Measurements from ENCODE around the gene CHID1. TPM values are rescaled to one million over a fixed set of nuclear protein-coding genes. Genes with fewer than 3 reads are reported as not detected.

The CHID1 gene
- 10 to 100 TPM; 22.5 to 30.7 TPM for polyA plus RNA-seq

- Histone ChIP-seq H3K4me1 (ENCODE audit: control insufficient read depth in 2 of 2, insufficient read depth in 2 of 2, low read length in 1 of 2) (peaks cover 3 to 7% of the 10 kb centered on the region in 2 donors), H3K36me3 (ENCODE audit: control insufficient read depth in 2 of 2, insufficient read depth in 2 of 2, low read length in 1 of 2) (no peaks in the 10 kb centered on the region), H3K4me3 (ENCODE audit: low read depth in 1 of 2, low read length in 2 of 2) (peak within 1 kb of the TSS; percentile 67 to 99), H3K9me3 (ENCODE audit: control insufficient read depth in 2 of 2, insufficient read depth in 1 of 2, low read depth in 1 of 2, low read length in 1 of 2) (no peaks in the 10 kb centered on the region), H3K27me3 (ENCODE audit: control insufficient read depth in 1 of 2, insufficient read depth in 2 of 2, low read length in 2 of 2) (no peaks in the 10 kb centered on the region), H3K27ac (ENCODE audit: low read depth in 2 of 2, low read length in 1 of 2) (peak within 1 kb of the TSS; percentile 77 to 89)
- 1% methylated on average over 39 to 59 of the region's 59 CpGs for WGBS, 2 donors
Observed at GRCh38 chr11:910589-911030, at the start of gene CHID1. TSS of gene CHID1 (minus strand) at chr11:910810. CDS start at chr11:904816, 5,994 bp downstream.

GRCh38 chr11:959608-960007 lies 49.0 kb upstream of the CHID1 start:
- no peak overlapping the region for H3K27ac ChIP-seq (ENCODE audit: low read depth in 2 of 2, low read length in 1 of 2)
- H3K27me3 ChIP-seq (ENCODE audit: control insufficient read depth in 1 of 2, insufficient read depth in 2 of 2, low read length in 2 of 2): no peaks in the 10 kb centered on the region
- peaks cover 4 to 18% of the 10 kb centered on the region in 2 donors for H3K4me1 ChIP-seq (ENCODE audit: control insufficient read depth in 2 of 2, insufficient read depth in 2 of 2, low read length in 1 of 2)
- H3K4me3 ChIP-seq (ENCODE audit: low read depth in 1 of 2, low read length in 2 of 2): no peak overlapping the region
- H3K9me3 ChIP-seq (ENCODE audit: control insufficient read depth in 2 of 2, insufficient read depth in 1 of 2, low read depth in 1 of 2, low read length in 1 of 2): no peaks in the 10 kb centered on the region
- peaks cover 8 to 14% of the 10 kb centered on the region in 2 donors for H3K36me3 ChIP-seq (ENCODE audit: control insufficient read depth in 2 of 2, insufficient read depth in 2 of 2, low read length in 1 of 2)
- whole genome bisulfite sequencing, 2 donors: 69 to 77% methylated on average over 10 of the region's 10 CpGs

GRCh38 chr11:959027-959426 lies 48.4 kb upstream of the CHID1 start:
- peaks cover 4 to 13% of the 10 kb centered on the region in 2 donors for H3K36me3 ChIP-seq (ENCODE audit: control insufficient read depth in 2 of 2, insufficient read depth in 2 of 2, low read length in 1 of 2)
- no peaks in the 10 kb centered on the region for H3K27me3 ChIP-seq (ENCODE audit: control insufficient read depth in 1 of 2, insufficient read depth in 2 of 2, low read length in 2 of 2)
- no peak overlapping the region for H3K27ac ChIP-seq (ENCODE audit: low read depth in 2 of 2, low read length in 1 of 2)
- no peaks in the 10 kb centered on the region for H3K9me3 ChIP-seq (ENCODE audit: control insufficient read depth in 2 of 2, insufficient read depth in 1 of 2, low read depth in 1 of 2, low read length in 1 of 2)
- 54 to 59% methylated on average over 14 of the region's 14 CpGs for WGBS, 2 donors
- H3K4me1 ChIP-seq (ENCODE audit: control insufficient read depth in 2 of 2, insufficient read depth in 2 of 2, low read length in 1 of 2): peaks cover 4 to 19% of the 10 kb centered on the region in 2 donors
- H3K4me3 ChIP-seq (ENCODE audit: low read depth in 1 of 2, low read length in 2 of 2): no peak overlapping the region

GRCh38 chr11:958101-958500 lies 47.5 kb upstream of the CHID1 start:
- Histone ChIP-seq H3K36me3 (ENCODE audit: control insufficient read depth in 2 of 2, insufficient read depth in 2 of 2, low read length in 1 of 2) (peaks cover 0 to 9% of the 10 kb centered on the region in 2 donors), H3K4me1 (ENCODE audit: control insufficient read depth in 2 of 2, insufficient read depth in 2 of 2, low read length in 1 of 2) (peaks cover 4 to 21% of the 10 kb centered on the region in 2 donors), H3K4me3 (ENCODE audit: low read depth in 1 of 2, low read length in 2 of 2) (no peak overlapping the region), H3K9me3 (ENCODE audit: control insufficient read depth in 2 of 2, insufficient read depth in 1 of 2, low read depth in 1 of 2, low read length in 1 of 2) (no peaks in the 10 kb centered on the region), H3K27me3 (ENCODE audit: control insufficient read depth in 1 of 2, insufficient read depth in 2 of 2, low read length in 2 of 2) (no peaks in the 10 kb centered on the region), H3K27ac (ENCODE audit: low read depth in 2 of 2, low read length in 1 of 2) (no peak overlapping the region)
- WGBS, 2 donors: 91 to 94% methylated on average over 7 of the region's 7 CpGs

GRCh38 chr11:957212-957920 lies 46.8 kb upstream of the CHID1 start:
- H3K27ac ChIP-seq (ENCODE audit: low read depth in 2 of 2, low read length in 1 of 2): no peak overlapping the region
- H3K27me3 ChIP-seq (ENCODE audit: control insufficient read depth in 1 of 2, insufficient read depth in 2 of 2, low read length in 2 of 2): no peaks in the 10 kb centered on the region
- peaks cover 4 to 21% of the 10 kb centered on the region in 2 donors for H3K4me1 ChIP-seq (ENCODE audit: control insufficient read depth in 2 of 2, insufficient read depth in 2 of 2, low read length in 1 of 2)
- H3K9me3 ChIP-seq (ENCODE audit: control insufficient read depth in 2 of 2, insufficient read depth in 1 of 2, low read depth in 1 of 2, low read length in 1 of 2): no peaks in the 10 kb centered on the region
- H3K4me3 ChIP-seq (ENCODE audit: low read depth in 1 of 2, low read length in 2 of 2): no peak overlapping the region
- WGBS, 2 donors: 64 to 69% methylated on average over 11 of the region's 11 CpGs
- peaks cover 0 to 9% of the 10 kb centered on the region in 2 donors for H3K36me3 ChIP-seq (ENCODE audit: control insufficient read depth in 2 of 2, insufficient read depth in 2 of 2, low read length in 1 of 2)

GRCh38 chr11:955154-956063 lies 44.8 kb upstream of the CHID1 start:
- Histone ChIP-seq H3K4me3 (ENCODE audit: low read depth in 1 of 2, low read length in 2 of 2) (no peak overlapping the region), H3K36me3 (ENCODE audit: control insufficient read depth in 2 of 2, insufficient read depth in 2 of 2, low read length in 1 of 2) (peaks cover 0 to 5% of the 10 kb centered on the region in 2 donors), H3K27ac (ENCODE audit: low read depth in 2 of 2, low read length in 1 of 2) (peak overlapping the region in 1 of 2 donors; percentile 41), H3K4me1 (ENCODE audit: control insufficient read depth in 2 of 2, insufficient read depth in 2 of 2, low read length in 1 of 2) (peaks cover 4 to 21% of the 10 kb centered on the region in 2 donors), H3K27me3 (ENCODE audit: control insufficient read depth in 1 of 2, insufficient read depth in 2 of 2, low read length in 2 of 2) (no peaks in the 10 kb centered on the region), H3K9me3 (ENCODE audit: control insufficient read depth in 2 of 2, insufficient read depth in 1 of 2, low read depth in 1 of 2, low read length in 1 of 2) (no peaks in the 10 kb centered on the region)
- WGBS, 2 donors: 61 to 65% methylated on average over 15 of the region's 15 CpGs

GRCh38 chr11:954392-955153 lies 44.0 kb upstream of the CHID1 start:
- 78 to 80% methylated on average over 5 of the region's 5 CpGs for WGBS, 2 donors

GRCh38 chr11:953512-953911 lies 42.9 kb upstream of the CHID1 start:
- no peaks in the 10 kb centered on the region for H3K36me3 ChIP-seq (ENCODE audit: control insufficient read depth in 2 of 2, insufficient read depth in 2 of 2, low read length in 1 of 2)
- WGBS, 2 donors: 81 to 86% methylated on average over 13 of the region's 13 CpGs
- no peak overlapping the region for H3K4me3 ChIP-seq (ENCODE audit: low read depth in 1 of 2, low read length in 2 of 2)
- no peaks in the 10 kb centered on the region for H3K27me3 ChIP-seq (ENCODE audit: control insufficient read depth in 1 of 2, insufficient read depth in 2 of 2, low read length in 2 of 2)
- no peak overlapping the region for H3K27ac ChIP-seq (ENCODE audit: low read depth in 2 of 2, low read length in 1 of 2)
- no peaks in the 10 kb centered on the region for H3K9me3 ChIP-seq (ENCODE audit: control insufficient read depth in 2 of 2, insufficient read depth in 1 of 2, low read depth in 1 of 2, low read length in 1 of 2)
- peaks cover 4 to 16% of the 10 kb centered on the region in 2 donors for H3K4me1 ChIP-seq (ENCODE audit: control insufficient read depth in 2 of 2, insufficient read depth in 2 of 2, low read length in 1 of 2)

More at GRCh38 chr11:954392-955153, 44.0 kb upstream of the CHID1 start:
- no peak overlapping the region for H3K4me3 ChIP-seq (ENCODE audit: low read depth in 1 of 2, low read length in 2 of 2)
- no peaks in the 10 kb centered on the region for H3K9me3 ChIP-seq (ENCODE audit: control insufficient read depth in 2 of 2, insufficient read depth in 1 of 2, low read depth in 1 of 2, low read length in 1 of 2)
- H3K36me3 ChIP-seq (ENCODE audit: control insufficient read depth in 2 of 2, insufficient read depth in 2 of 2, low read length in 1 of 2): peaks cover 0 to under 1% of the 10 kb centered on the region in 2 donors
- no peaks in the 10 kb centered on the region for H3K27me3 ChIP-seq (ENCODE audit: control insufficient read depth in 1 of 2, insufficient read depth in 2 of 2, low read length in 2 of 2)
- no peak overlapping the region for H3K27ac ChIP-seq (ENCODE audit: low read depth in 2 of 2, low read length in 1 of 2)
- H3K4me1 ChIP-seq (ENCODE audit: control insufficient read depth in 2 of 2, insufficient read depth in 2 of 2, low read length in 1 of 2): peaks cover 4 to 20% of the 10 kb centered on the region in 2 donors

Data from esophagus (tissue), 2 donors.